SK-N-SH (cell line): ENCODE measurements around the gene ASIC4. TPM values are rescaled to one million over a fixed set of nuclear protein-coding genes. Genes with fewer than 3 reads are reported as not detected.

ENCODE experiments used
- CTCF ChIA-PET: fragments of 300-600, 350-600 bp; formaldehyde crosslinking; extraction: SDS; loops from one replicate; lab custom pipeline; 2021; lab: Yijun Ruan, JAX
- POLR2A ChIA-PET: fragments of 350-600 bp; sonication (Branson Sonifier 250); formaldehyde crosslinking; extraction: SDS; loops from one replicate; lab custom pipeline; 2020; ENCODE audit warnings: antibody characterized with exemption, inconsistent platforms; lab: Yijun Ruan, JAX
- DNase-seq: peaks from one replicate; pipeline ENCODE4 v3.0.0; 2012
- H2AFZ ChIP-seq: fragments of 200-600 bp; sonication (generic); 2 replicates; pipeline ENCODE4 v1.8.1; 2016; ENCODE audit warnings: antibody characterized with exemption, mild to moderate bottlenecking, low read depth
- H3F3A ChIP-seq: fragments of 200-600 bp; sonication (generic); replicated peaks from 2 replicates; pipeline ENCODE3; 2016; ENCODE audit warnings: antibody characterized with exemption, mild to moderate bottlenecking; ENCODE audit not compliant: insufficient read depth
- H3K27ac ChIP-seq, 2 experiments: fragments of 200-500 bp in 1 of 2; fragments of 200-600 bp in 1 of 2; sonication (Bioruptor generic) in 1 of 2; sonication (generic), shearing (Covaris generic) in 1 of 2; 2 replicates each; pipeline versions ENCODE4 v1.5.1 to v1.6.1; 2014 to 2016; ENCODE audit warnings: low read depth in 2 of 2, inconsistent platforms in 1 of 2, low read length in 1 of 2, mild to moderate bottlenecking in 1 of 2, mixed read lengths in 1 of 2
- H3K27me3 ChIP-seq: fragments of 200-600 bp; sonication (generic), shearing (Covaris generic); 2 replicates; pipeline ENCODE4 v1.6.1; 2016; ENCODE audit warnings: mixed run types; ENCODE audit not compliant: insufficient read depth
- H3K36me3 ChIP-seq, 2 experiments: fragments of 200-500 bp in 1 of 2; fragments of 200-600 bp in 1 of 2; sonication (Bioruptor generic) in 1 of 2; sonication (generic) in 1 of 2; replicated peaks in 1 of 2; 2 replicates each; pipeline versions ENCODE3 to v1.5.1; 2014 to 2016; ENCODE audit warnings: low read length in 1 of 2, mild to moderate bottlenecking in 1 of 2; ENCODE audit not compliant: insufficient read depth in 2 of 2, control insufficient read depth in 1 of 2
- H3K4me1 ChIP-seq, 2 experiments: fragments of 200-500 bp in 1 of 2; fragments of 200-600 bp in 1 of 2; sonication (Bioruptor generic) in 1 of 2; sonication (generic), shearing (Covaris generic) in 1 of 2; 2 replicates each; pipeline versions ENCODE4 v1.5.1 to v1.6.1; 2014 to 2016; ENCODE audit warnings: low read depth in 1 of 2, low read length in 1 of 2, mixed run types in 1 of 2; ENCODE audit not compliant: insufficient read depth in 2 of 2, control insufficient read depth in 1 of 2
- H3K4me2 ChIP-seq: fragments of 200-600 bp; sonication (generic), shearing (Covaris generic); 2 replicates; pipeline ENCODE4 v1.6.1; 2017; ENCODE audit warnings: mixed run types
- H3K4me3 ChIP-seq, 2 experiments: fragments of 200-500 bp in 1 of 2; fragments of 200-600 bp in 1 of 2; sonication (Bioruptor generic) in 1 of 2; sonication (generic), shearing (Covaris generic) in 1 of 2; 2 replicates each; pipeline versions ENCODE4 v1.5.1 to v1.8.1; 2014 to 2016; ENCODE audit warnings: low read depth in 2 of 2, inconsistent platforms in 1 of 2, low read length in 1 of 2, mild to moderate bottlenecking in 1 of 2, mixed read lengths in 1 of 2, moderate library complexity in 1 of 2
- H3K79me2 ChIP-seq: fragments of 200-600 bp; sonication (generic); 2 replicates; pipeline ENCODE4 v1.8.1; 2017; ENCODE audit warnings: mild to moderate bottlenecking; ENCODE audit not compliant: insufficient read depth
- H3K9ac ChIP-seq: fragments of 200-600 bp; sonication (generic); 2 replicates; pipeline ENCODE4 v1.6.1; 2017; ENCODE audit warnings: mixed run types
- H3K9me2 ChIP-seq: fragments of 200-600 bp; sonication (generic); 2 replicates; pipeline ENCODE4 v1.6.1; 2017; ENCODE audit warnings: mixed run types
- H3K9me3 ChIP-seq: fragments of 200-600 bp; sonication (generic); 2 replicates; pipeline ENCODE4 v1.6.1; 2017; ENCODE audit warnings: mixed run types, mild to moderate bottlenecking, moderate library complexity
- H4K20me1 ChIP-seq: fragments of 200-600 bp; sonication (generic); 2 replicates; pipeline ENCODE4 v1.6.1; 2017; ENCODE audit warnings: mild to moderate bottlenecking, mixed run types; ENCODE audit not compliant: insufficient read depth
- EZH2phosphoT487 ChIP-seq: fragments of 200-600 bp; sonication (generic); IDR thresholded peaks from 2 replicates; pipeline ENCODE4 v1.6.1; 2017; ENCODE audit warnings: low read depth, mixed run types, mild to moderate bottlenecking, antibody characterized with exemption, moderate library complexity, borderline replicate concordance
- FOSL2 ChIP-seq: IDR thresholded peaks from 2 replicates; pipeline ENCODE4 v1.4.0; 2012; ENCODE audit warnings: low read depth, mild to moderate bottlenecking, moderate library complexity, borderline replicate concordance
- GABPA ChIP-seq: IDR thresholded peaks from 2 replicates; pipeline ENCODE4 v1.4.0; 2012; ENCODE audit warnings: low read depth, mild to moderate bottlenecking
- PBX3 ChIP-seq: IDR thresholded peaks from 2 replicates; pipeline ENCODE4; 2012
- POLR2AphosphoS5 ChIP-seq: IDR thresholded peaks from 2 replicates; pipeline ENCODE4 v1.6.1; 2012; ENCODE audit warnings: low read depth, low read length
- RCOR1 ChIP-seq: fragments of 150-350 bp; IDR thresholded peaks from 2 replicates; pipeline ENCODE4 v1.6.1; 2017; ENCODE audit warnings: antibody characterized with exemption, low read length
- RFX5 ChIP-seq: IDR thresholded peaks from 2 replicates; pipeline ENCODE4 v1.6.1; 2012; ENCODE audit warnings: mild to moderate bottlenecking, improper control_type of control experiment, low read length
- SIN3A ChIP-seq: IDR thresholded peaks from 2 replicates; pipeline ENCODE4 v1.6.1; 2012; ENCODE audit warnings: low read depth, mild to moderate bottlenecking, low read length, moderate library complexity, borderline replicate concordance
- TAF1 ChIP-seq: IDR thresholded peaks from 2 replicates; pipeline ENCODE4 v1.6.1; 2012; ENCODE audit warnings: low read depth, mild to moderate bottlenecking, low read length, moderate library complexity, borderline replicate concordance
- USF1 ChIP-seq: IDR thresholded peaks from 2 replicates; pipeline ENCODE4 v1.4.0; 2012; ENCODE audit warnings: low read depth, borderline replicate concordance
- USF2 ChIP-seq: fragments of 150-350 bp; IDR thresholded peaks from 2 replicates; pipeline ENCODE4 v1.6.1; 2017; ENCODE audit warnings: antibody characterized with exemption, low read length, low read depth, borderline replicate concordance
- WGBS: methylation state at CpG from one replicate; pipeline ENCODE4 v1.1.6; 2017; ENCODE audit warnings: low lambda C conversion rate; 5-methylcytosine and 5-hydroxymethylcytosine counted together
- polyA plus RNA-seq, 3 experiments: library from polyadenylated mRNA; depleted of rRNA; stranded (reverse); fragments of >200 nt; gene quantifications; 2 replicates each; pipeline ENCODE4 v1.2.3, GENCODE V29; 2012
- TF ChIP-seq, protein P1 (sequence below): IDR thresholded peaks from 2 replicates; pipeline ENCODE4 v1.4.0; 2012; ENCODE audit warnings: low read depth, borderline replicate concordance

The ASIC4 gene
- polyA plus RNA-seq, 1 of the 3 experiments (the other 2 are of a cell fraction) = 0.05 TPM

- Histone ChIP-seq H3K9me3 (no peaks in the 10 kb centered on the region), H2AFZ (no peak overlapping the region), H3K27me3 (no peaks in the 10 kb centered on the region), H3K4me1 (peaks cover 10 to 12% of the 10 kb centered on the region in 2 experiments; a peak in 3 of 4 replicates), H3K27ac (no peak overlapping the region), H3K9me2 (no peaks in the 10 kb centered on the region), H4K20me1 (no peaks in the 10 kb centered on the region), H3F3A (peaks cover 6% of the 10 kb centered on the region), H3K36me3 (peaks cover 31 to 55% of the 10 kb centered on the region in 2 experiments), H3K4me3 (no peak overlapping the region), H3K4me2 (no peak overlapping the region), H3K79me2 (no peaks in the 10 kb centered on the region), H3K9ac (no peak overlapping the region)
- POLR2A ChIA-PET = interaction anchor here (0.7 to 1.3 kb wide), 3 partner anchors 15 to 78 kb away, joined by 3 to 4 read pairs (median 3); no protein-coding TSS in a partner anchor
- CTCF ChIA-PET = interaction anchor here (0.9 to 56.4 kb wide), 8 partner anchors 9 to 176 kb away, joined by 3 to 2824 read pairs (median 10); partner anchors contain the start of genes ASIC4, CHPF, GMPPA and TMEM198
- WGBS = 87% methylated on average over 14 of the region's 28 CpGs
- DNase-seq = no peak
- TF ChIP-seq GABPA (no peak), USF2 (no peak), EZH2phosphoT487 (no peak), RCOR1 (no peak), POLR2AphosphoS5 (no peak), RFX5 (no peak), SIN3A (no peak), PBX3 (no peak), TAF1 (no peak), FOSL2 (no peak), USF1 (no peak)
- TF ChIP-seq, protein P1, sequence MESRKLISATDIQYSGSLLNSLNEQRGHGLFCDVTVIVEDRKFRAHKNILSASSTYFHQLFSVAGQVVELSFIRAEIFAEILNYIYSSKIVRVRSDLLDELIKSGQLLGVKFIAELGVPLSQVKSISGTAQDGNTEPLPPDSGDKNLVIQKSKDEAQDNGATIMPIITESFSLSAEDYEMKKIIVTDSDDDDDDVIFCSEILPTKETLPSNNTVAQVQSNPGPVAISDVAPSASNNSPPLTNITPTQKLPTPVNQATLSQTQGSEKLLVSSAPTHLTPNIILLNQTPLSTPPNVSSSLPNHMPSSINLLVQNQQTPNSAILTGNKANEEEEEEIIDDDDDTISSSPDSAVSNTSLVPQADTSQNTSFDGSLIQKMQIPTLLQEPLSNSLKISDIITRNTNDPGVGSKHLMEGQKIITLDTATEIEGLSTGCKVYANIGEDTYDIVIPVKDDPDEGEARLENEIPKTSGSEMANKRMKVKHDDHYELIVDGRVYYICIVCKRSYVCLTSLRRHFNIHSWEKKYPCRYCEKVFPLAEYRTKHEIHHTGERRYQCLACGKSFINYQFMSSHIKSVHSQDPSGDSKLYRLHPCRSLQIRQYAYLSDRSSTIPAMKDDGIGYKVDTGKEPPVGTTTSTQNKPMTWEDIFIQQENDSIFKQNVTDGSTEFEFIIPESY = no peak
Measured at GRCh38 chr2:219466816-219467735, 47.2 kb upstream of the ASIC4 start.
